Ishikawa (cell line): Measurements from ENCODE around the gene PRB3.

Experiments
- CEBPB ChIP-seq: IDR thresholded peaks from 2 replicates; pipeline ENCODE4 v1.6.1; 2012
- CREB1 ChIP-seq: IDR thresholded peaks from 2 replicates; pipeline ENCODE4 v1.6.1; 2012; ENCODE audit warnings: low read depth
- EP300 ChIP-seq: IDR thresholded peaks from 2 replicates; pipeline ENCODE4 v1.6.1; 2012; ENCODE audit warnings: borderline replicate concordance
- FOXM1 ChIP-seq: IDR thresholded peaks from 2 replicates; pipeline ENCODE4 v1.6.1; 2012; ENCODE audit warnings: low read depth, borderline replicate concordance
- RAD21 ChIP-seq: IDR thresholded peaks from 2 replicates; pipeline ENCODE4 v1.6.1; 2012; ENCODE audit warnings: low read depth
- TAF1 ChIP-seq: IDR thresholded peaks from 2 replicates; pipeline ENCODE4 v1.6.1; 2012; ENCODE audit warnings: low read depth, mild to moderate bottlenecking
- TCF12 ChIP-seq: IDR thresholded peaks from 2 replicates; pipeline ENCODE4 v1.6.1; 2012; ENCODE audit warnings: low read depth
- ZBTB7A ChIP-seq: IDR thresholded peaks from 2 replicates; pipeline ENCODE4 v1.6.1; 2012; ENCODE audit warnings: low read depth
- TF ChIP-seq, protein P1 (sequence below): IDR thresholded peaks from 2 replicates; pipeline ENCODE4 v1.6.1; 2012
- TF ChIP-seq, protein P2 (sequence below): IDR thresholded peaks from 2 replicates; pipeline ENCODE4 v1.6.1; 2012
- TF ChIP-seq, protein P3 (sequence below): IDR thresholded peaks from 2 replicates; pipeline ENCODE4 v1.6.1; 2012; ENCODE audit warnings: low read depth, mild to moderate bottlenecking

DNA sequence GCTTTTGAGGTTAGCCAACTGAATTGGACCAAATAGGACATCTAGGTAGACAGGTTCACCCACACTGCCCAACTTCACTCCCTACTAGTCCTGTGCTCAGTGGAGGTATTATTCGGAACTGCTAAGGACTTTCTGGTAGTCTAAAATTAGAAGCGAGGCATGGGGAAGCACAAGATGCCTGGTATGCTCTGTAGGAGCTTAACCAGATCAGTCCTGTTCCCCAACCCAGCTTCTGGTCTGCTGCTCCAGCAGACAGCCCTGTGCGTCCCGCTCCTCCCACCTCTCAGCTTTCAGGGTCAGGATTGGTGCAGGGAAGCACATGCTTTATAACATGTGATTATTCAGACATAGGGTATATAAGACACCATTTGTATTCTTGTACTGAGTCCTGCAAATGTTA, 31.2 kb downstream of the PRB3 start:
- no peak for TF ChIP-seq CEBPB
- TF ChIP-seq, protein P1, sequence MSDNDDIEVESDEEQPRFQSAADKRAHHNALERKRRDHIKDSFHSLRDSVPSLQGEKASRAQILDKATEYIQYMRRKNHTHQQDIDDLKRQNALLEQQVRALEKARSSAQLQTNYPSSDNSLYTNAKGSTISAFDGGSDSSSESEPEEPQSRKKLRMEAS: no peak
- TF ChIP-seq, protein P2, sequence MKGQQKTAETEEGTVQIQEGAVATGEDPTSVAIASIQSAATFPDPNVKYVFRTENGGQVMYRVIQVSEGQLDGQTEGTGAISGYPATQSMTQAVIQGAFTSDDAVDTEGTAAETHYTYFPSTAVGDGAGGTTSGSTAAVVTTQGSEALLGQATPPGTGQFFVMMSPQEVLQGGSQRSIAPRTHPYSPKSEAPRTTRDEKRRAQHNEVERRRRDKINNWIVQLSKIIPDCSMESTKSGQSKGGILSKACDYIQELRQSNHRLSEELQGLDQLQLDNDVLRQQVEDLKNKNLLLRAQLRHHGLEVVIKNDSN: no peak
- no peak for TF ChIP-seq TAF1
- no peak for TF ChIP-seq CREB1
- no peak for TF ChIP-seq RAD21
- no peak for TF ChIP-seq EP300
- TF ChIP-seq, protein P3, sequence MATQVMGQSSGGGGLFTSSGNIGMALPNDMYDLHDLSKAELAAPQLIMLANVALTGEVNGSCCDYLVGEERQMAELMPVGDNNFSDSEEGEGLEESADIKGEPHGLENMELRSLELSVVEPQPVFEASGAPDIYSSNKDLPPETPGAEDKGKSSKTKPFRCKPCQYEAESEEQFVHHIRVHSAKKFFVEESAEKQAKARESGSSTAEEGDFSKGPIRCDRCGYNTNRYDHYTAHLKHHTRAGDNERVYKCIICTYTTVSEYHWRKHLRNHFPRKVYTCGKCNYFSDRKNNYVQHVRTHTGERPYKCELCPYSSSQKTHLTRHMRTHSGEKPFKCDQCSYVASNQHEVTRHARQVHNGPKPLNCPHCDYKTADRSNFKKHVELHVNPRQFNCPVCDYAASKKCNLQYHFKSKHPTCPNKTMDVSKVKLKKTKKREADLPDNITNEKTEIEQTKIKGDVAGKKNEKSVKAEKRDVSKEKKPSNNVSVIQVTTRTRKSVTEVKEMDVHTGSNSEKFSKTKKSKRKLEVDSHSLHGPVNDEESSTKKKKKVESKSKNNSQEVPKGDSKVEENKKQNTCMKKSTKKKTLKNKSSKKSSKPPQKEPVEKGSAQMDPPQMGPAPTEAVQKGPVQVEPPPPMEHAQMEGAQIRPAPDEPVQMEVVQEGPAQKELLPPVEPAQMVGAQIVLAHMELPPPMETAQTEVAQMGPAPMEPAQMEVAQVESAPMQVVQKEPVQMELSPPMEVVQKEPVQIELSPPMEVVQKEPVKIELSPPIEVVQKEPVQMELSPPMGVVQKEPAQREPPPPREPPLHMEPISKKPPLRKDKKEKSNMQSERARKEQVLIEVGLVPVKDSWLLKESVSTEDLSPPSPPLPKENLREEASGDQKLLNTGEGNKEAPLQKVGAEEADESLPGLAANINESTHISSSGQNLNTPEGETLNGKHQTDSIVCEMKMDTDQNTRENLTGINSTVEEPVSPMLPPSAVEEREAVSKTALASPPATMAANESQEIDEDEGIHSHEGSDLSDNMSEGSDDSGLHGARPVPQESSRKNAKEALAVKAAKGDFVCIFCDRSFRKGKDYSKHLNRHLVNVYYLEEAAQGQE: no peak
- no peak for TF ChIP-seq ZBTB7A
- no peak for TF ChIP-seq TCF12
- TF ChIP-seq FOXM1: no peak
